Neural crest cell (in vitro differentiated cells): ENCODE measurements around the gene MRAP2. TPM values are rescaled to one million over a fixed set of nuclear protein-coding genes. Genes with fewer than 3 reads are reported as not detected.
"Not testable (repeated sequence)": the region's sequence is repeated elsewhere in the genome, so short reads cannot be mapped to it uniquely, and the experiment has no call there.

Experiments used
- DNase-seq: peaks from one replicate; pipeline ENCODE4 v3.0.0; 2021; ENCODE audit warnings: low read depth, mixed read lengths, low spot score
- H3K27ac Mint-ChIP-seq: one replicate; pipeline ENCODE4 v1.8.0; 2021; ENCODE audit warnings: mild to moderate bottlenecking, mixed read lengths; ENCODE audit not compliant: unreplicated experiment
- H3K27me3 Mint-ChIP-seq: 2 replicates; pipeline ENCODE4 v1.8.0; 2021; ENCODE audit warnings: low read depth, mild to moderate bottlenecking, mixed read lengths
- H3K36me3 Mint-ChIP-seq: 2 replicates; pipeline ENCODE4 v1.8.0; 2021; ENCODE audit warnings: low read depth, mild to moderate bottlenecking, mixed read lengths
- H3K4me1 Mint-ChIP-seq: 2 replicates; pipeline ENCODE4 v1.8.0; 2021; ENCODE audit warnings: mixed read lengths
- H3K4me3 Mint-ChIP-seq: one replicate; pipeline ENCODE4 v1.8.0; 2021; ENCODE audit warnings: mild to moderate bottlenecking, mixed read lengths
- H3K9me3 Mint-ChIP-seq: 2 replicates; pipeline ENCODE4 v1.8.0; 2021; ENCODE audit warnings: mixed read lengths
- total RNA-seq: library from RNA; stranded (reverse); gene quantifications from 2 replicates; pipeline ENCODE4 v1.2.1, GENCODE V29; 2021
- TF ChIP-seq, protein P1 (sequence below): fragments of 200-600 bp; sonication (generic); conservative IDR thresholded peaks from 2 replicates; pipeline ENCODE4 v1.5.0; 2021; ENCODE audit warnings: antibody characterized with exemption, mild to moderate bottlenecking

Gene MRAP2
- total RNA-seq, 1 donor from 2014 or later: 1.4 TPM

DNA sequence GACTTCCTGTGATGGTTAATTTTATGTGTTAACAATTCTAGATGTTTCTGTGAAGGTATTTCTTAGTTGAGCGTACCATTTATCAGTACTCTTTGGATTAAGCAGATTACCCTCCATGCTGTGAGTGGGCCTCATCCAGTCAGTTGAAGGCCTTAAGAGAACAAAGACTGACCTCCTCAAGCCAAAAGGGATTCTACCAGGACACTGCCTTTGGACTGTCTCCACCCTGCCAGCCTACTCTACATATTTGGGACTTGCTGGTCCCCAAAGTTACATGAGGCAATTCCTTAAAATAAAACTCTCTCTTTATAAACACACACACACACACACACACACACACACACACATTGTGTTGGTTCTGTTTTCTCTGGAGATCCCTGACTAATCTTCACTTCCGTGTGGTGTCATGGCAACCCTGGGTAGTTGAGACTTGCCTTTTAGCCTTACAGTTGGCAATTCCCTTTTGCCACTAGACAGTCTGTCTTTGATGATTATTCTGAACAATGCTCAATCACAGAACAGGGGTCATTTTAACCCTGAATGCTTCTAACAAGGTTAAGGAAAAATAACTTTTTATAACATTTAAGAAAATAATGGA is 32.2 kb downstream of the MRAP2 start:
- Mint-ChIP-seq H3K27ac (peak overlapping the region; percentile 67), H3K9me3 (peaks cover 29% of the 10 kb centered on the region), H3K4me3 (no peak overlapping the region), H3K27me3 (no peaks in the 10 kb centered on the region), H3K36me3 (peaks cover 7% of the 10 kb centered on the region), H3K4me1 (peaks cover 17% of the 10 kb centered on the region)
- TF ChIP-seq, protein P1, sequence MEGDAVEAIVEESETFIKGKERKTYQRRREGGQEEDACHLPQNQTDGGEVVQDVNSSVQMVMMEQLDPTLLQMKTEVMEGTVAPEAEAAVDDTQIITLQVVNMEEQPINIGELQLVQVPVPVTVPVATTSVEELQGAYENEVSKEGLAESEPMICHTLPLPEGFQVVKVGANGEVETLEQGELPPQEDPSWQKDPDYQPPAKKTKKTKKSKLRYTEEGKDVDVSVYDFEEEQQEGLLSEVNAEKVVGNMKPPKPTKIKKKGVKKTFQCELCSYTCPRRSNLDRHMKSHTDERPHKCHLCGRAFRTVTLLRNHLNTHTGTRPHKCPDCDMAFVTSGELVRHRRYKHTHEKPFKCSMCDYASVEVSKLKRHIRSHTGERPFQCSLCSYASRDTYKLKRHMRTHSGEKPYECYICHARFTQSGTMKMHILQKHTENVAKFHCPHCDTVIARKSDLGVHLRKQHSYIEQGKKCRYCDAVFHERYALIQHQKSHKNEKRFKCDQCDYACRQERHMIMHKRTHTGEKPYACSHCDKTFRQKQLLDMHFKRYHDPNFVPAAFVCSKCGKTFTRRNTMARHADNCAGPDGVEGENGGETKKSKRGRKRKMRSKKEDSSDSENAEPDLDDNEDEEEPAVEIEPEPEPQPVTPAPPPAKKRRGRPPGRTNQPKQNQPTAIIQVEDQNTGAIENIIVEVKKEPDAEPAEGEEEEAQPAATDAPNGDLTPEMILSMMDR: no peak
- DNase-seq: no peak

DNA sequence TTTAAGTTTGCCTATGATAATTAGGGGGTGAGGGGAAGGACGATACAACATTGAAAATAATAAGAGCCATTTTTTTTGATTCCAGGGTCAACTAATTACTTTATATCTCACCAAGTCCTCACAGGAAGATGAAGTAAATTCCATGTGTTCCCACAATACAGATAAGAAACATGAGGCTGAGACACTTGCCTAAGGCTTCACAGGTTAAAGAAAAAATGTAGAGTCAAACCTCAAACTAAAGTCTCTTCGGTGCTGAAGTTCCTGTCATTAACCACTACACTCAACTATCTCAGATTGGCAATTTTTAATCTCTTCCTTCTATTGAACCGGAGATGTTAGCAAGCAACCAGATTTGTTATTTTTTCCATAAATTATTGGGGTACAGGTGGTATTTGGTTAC is 33.0 kb downstream of the MRAP2 start:
- TF ChIP-seq, protein P1: no peak
- Mint-ChIP-seq H3K27ac (no peak overlapping the region), H3K9me3 (peaks cover 29% of the 10 kb centered on the region), H3K27me3 (no peaks in the 10 kb centered on the region), H3K36me3 (peaks cover 7% of the 10 kb centered on the region), H3K4me3 (no peak overlapping the region), H3K4me1 (peaks cover 17% of the 10 kb centered on the region)
- DNase-seq: no peak

DNA sequence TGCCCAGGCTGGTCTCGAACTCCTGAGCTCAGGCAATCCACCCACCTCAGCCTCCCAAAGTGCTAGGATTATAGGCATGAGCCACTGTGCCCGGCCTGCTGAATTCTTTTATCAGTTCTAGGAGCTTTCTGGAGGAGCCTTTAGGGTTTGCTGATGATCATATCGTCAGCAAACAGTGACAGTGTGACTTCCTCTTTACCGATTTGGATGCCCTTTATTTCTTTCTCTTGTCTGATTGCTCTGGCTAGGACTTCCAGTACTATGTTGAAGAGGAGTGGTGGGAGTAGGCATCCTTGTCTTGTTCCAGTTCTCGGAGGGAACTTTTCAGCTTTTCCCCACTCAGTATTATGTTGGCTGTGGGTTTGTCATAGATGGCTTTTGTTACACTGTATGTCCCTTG is 35.3 kb downstream of the MRAP2 start:
- H3K27ac Mint-ChIP-seq, DNase-seq, H3K4me3 Mint-ChIP-seq, H3K27me3 Mint-ChIP-seq: not testable (repeated sequence)
- Mint-ChIP-seq H3K4me1 (peaks cover 17% of the 10 kb centered on the region), H3K36me3 (peaks cover 11% of the 10 kb centered on the region), H3K9me3 (peaks cover 33% of the 10 kb centered on the region)

DNA sequence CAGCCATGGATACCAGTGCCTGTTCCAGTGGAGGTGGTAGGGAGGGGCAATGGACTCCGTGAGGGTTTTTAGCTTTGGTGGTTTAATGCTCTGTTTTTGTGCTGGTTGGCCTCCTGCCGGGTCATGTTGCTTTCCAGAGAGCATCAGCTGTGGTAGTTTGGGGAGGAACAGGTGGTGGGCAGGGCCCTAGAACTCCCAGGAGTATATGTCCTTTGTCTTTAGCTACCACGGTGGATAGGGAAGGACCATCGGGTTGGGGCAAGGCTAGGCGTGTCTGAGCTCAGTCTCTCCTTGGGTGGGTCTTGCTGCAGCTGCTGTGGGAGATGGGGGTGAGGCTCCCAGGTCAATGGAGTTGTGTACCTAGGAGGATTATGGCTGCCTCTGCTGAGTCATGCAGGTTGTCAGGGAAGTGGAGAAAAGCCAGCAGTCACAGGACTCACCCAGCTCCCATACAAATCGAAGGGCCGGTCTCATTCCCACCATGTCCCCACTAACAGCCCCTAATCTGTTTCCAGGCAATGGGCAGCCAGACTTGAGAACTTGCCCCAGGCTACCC is 38.9 kb downstream of the MRAP2 start:
- H3K9me3 Mint-ChIP-seq: peaks cover 22% of the 10 kb centered on the region
- H3K27ac Mint-ChIP-seq: no peak overlapping the region
- no peak overlapping the region for H3K4me3 Mint-ChIP-seq
- peaks cover 9% of the 10 kb centered on the region for H3K4me1 Mint-ChIP-seq
- TF ChIP-seq, protein P1: no peak
- DNase-seq: no peak
- H3K27me3 Mint-ChIP-seq: no peaks in the 10 kb centered on the region
- peaks cover 11% of the 10 kb centered on the region for H3K36me3 Mint-ChIP-seq

DNA sequence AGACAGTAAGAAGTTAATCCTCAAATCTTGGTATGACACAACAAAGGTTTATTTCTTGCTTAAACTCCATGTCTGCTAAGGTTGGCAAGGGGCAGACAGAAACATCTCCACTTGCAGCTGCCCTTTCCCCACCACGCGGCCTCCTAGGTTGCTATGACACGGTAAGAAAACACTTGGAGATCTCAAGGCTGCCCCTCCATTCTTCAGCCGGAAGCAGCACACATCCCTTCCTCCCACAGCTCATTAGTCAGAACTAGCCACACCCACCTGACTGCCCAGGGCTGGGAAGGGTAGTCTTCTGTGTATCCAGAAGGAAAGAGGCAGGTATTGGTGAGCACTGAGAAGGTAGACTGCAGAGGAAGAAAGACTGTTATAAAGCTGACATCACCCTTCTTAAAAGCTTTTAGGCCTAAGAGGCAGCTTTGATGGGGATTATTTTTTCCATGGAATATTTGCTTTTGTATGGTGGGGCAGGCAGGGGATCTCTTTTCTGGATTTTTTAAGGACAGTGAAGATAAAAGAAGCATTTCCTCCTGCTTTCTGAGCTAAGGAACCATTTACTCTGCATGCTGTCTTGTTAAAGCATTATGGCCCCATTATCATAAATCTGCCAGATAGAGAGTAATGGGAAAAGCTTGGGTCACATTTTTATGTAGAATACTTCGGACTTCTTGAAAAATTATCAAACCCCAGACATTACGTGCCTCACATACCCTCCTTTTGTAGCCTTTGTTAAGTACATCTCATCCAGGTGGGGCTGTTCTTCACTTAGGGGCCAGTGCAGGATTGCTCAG is 41.6 kb downstream of the MRAP2 start:
- DNase-seq: no peak
- Mint-ChIP-seq H3K4me1 (peaks cover 9% of the 10 kb centered on the region), H3K27me3 (no peaks in the 10 kb centered on the region), H3K27ac (peak overlapping the region; percentile 60), H3K4me3 (no peak overlapping the region), H3K36me3 (peaks cover 4% of the 10 kb centered on the region), H3K9me3 (peaks cover 14% of the 10 kb centered on the region)
- TF ChIP-seq, protein P1: no peak

DNA sequence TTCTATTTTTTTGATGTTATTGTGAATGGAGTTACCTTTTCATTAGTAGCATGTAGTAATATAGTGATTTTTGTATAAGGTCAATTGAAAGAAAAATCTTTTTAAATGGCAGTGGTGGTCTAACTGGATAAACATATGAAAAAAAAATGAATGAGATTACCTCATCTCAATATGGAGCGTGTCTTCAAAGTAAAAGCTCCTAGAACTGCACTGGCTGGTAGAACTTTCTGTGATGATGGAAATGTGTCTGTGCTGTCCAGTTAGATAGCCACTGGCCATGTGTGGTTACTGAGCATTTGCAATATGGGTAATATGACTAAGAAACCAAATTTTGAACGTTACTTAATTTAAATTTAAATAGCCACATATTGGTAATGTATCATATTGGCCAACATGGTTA is 44.1 kb downstream of the MRAP2 start:
- no peak for DNase-seq
- H3K9me3 Mint-ChIP-seq: peaks cover 10% of the 10 kb centered on the region
- H3K36me3 Mint-ChIP-seq: no peaks in the 10 kb centered on the region
- H3K27ac Mint-ChIP-seq: no peak overlapping the region
- no peak overlapping the region for H3K4me3 Mint-ChIP-seq
- TF ChIP-seq, protein P1: no peak
- H3K27me3 Mint-ChIP-seq: no peaks in the 10 kb centered on the region
- H3K4me1 Mint-ChIP-seq: peaks cover 13% of the 10 kb centered on the region
